WTC11 (cell line): Measurements from ENCODE around the gene ZFHX3. TPM values are rescaled to one million over a fixed set of nuclear protein-coding genes. Genes with fewer than 3 reads are reported as not detected.

Experiments used
- ATAC-seq: fragments of 200-7000 bp; cut with Tn5 transposase; 2 replicates; pipeline ENCODE4 v1.10.0; 2021; ENCODE audit warnings: mild to moderate bottlenecking, moderate library complexity
- CTCF ChIA-PET: fragments of 300-600 bp; sonication (Branson Sonifier 250); formaldehyde crosslinking; loops from one replicate; lab custom pipeline; 2021; ENCODE audit warnings: antibody characterized with exemption; lab: Charles Lee
- POLR2A ChIA-PET: fragments of 350-600 bp; sonication (Branson Sonifier 250); formaldehyde crosslinking; loops from one replicate; lab custom pipeline; 2021; ENCODE audit warnings: antibody characterized with exemption; lab: Charles Lee
- DNase-seq: peaks from one replicate; pipeline ENCODE4 v3.0.0; 2021; ENCODE audit warnings: low spot score
- H3K27ac Mint-ChIP-seq: 2 replicates; pipeline ENCODE4 v1.8.0; 2021; ENCODE audit warnings: mixed read lengths
- H3K27me3 Mint-ChIP-seq: 2 replicates; pipeline ENCODE4 v1.8.0; 2021; ENCODE audit warnings: low read depth, mild to moderate bottlenecking, moderate library complexity, mixed read lengths
- H3K36me3 Mint-ChIP-seq: 2 replicates; pipeline ENCODE4 v1.8.0; 2021; ENCODE audit warnings: mixed read lengths
- H3K4me1 Mint-ChIP-seq: 2 replicates; pipeline ENCODE4 v1.8.0; 2022; ENCODE audit warnings: mixed read lengths
- H3K4me3 Mint-ChIP-seq: 2 replicates; pipeline ENCODE4 v1.8.0; 2021; ENCODE audit warnings: mild to moderate bottlenecking, moderate library complexity, mixed read lengths
- H3K9me3 Mint-ChIP-seq: 2 replicates; pipeline ENCODE4 v1.8.0; 2021; ENCODE audit warnings: mixed read lengths
- AR ChIP-seq: fragments of 250-450 bp; sonication (Bioruptor Pico); IDR thresholded peaks from 2 replicates; pipeline ENCODE4 v1.9.0; 2021; ENCODE audit warnings: mild to moderate bottlenecking
- CBFB ChIP-seq: sonication (generic); formaldehyde crosslinking; IDR thresholded peaks from 2 replicates; pipeline ENCODE4 v1.8.1; 2022; ENCODE audit warnings: mild to moderate bottlenecking, low read depth, missing genetic modification reagents
- CTCF ChIP-seq: fragments of 200-600 bp; IDR thresholded peaks from 2 replicates; pipeline ENCODE4 v1.8.0; 2022; ENCODE audit warnings: antibody characterized with exemption
- ELF4 ChIP-seq: sonication (generic); formaldehyde crosslinking; IDR thresholded peaks from 2 replicates; pipeline ENCODE4 v1.8.1; 2022; ENCODE audit warnings: low read depth, mild to moderate bottlenecking, moderate library complexity, missing genetic modification reagents
- ESRRA ChIP-seq: sonication (generic); formaldehyde crosslinking; IDR thresholded peaks from 2 replicates; pipeline ENCODE4 v1.8.1; 2022; ENCODE audit warnings: mild to moderate bottlenecking, missing genetic modification reagents, borderline replicate concordance
- MYBL2 ChIP-seq: sonication (generic); formaldehyde crosslinking; IDR thresholded peaks from 2 replicates; pipeline ENCODE4 v1.8.1; 2023; ENCODE audit warnings: mild to moderate bottlenecking, moderate library complexity, missing genetic modification reagents
- NFATC4 ChIP-seq: fragments of 250-450 bp; sonication (Bioruptor Pico); IDR thresholded peaks from 2 replicates; pipeline ENCODE4 v1.9.0; 2021; ENCODE audit warnings: mild to moderate bottlenecking
- NFYB ChIP-seq: sonication (generic); formaldehyde crosslinking; conservative IDR thresholded peaks from 2 replicates; pipeline ENCODE4 v1.8.0; 2022; ENCODE audit warnings: low read depth, missing genetic modification reagents
- SMAD4 ChIP-seq: sonication (generic); formaldehyde crosslinking; IDR thresholded peaks from 2 replicates; pipeline ENCODE4 v1.8.0; 2022; ENCODE audit warnings: mild to moderate bottlenecking, missing genetic modification reagents
- USF2 ChIP-seq: sonication (generic); formaldehyde crosslinking; IDR thresholded peaks from 2 replicates; pipeline ENCODE4 v1.8.1; 2023; ENCODE audit warnings: mild to moderate bottlenecking, missing genetic modification reagents, moderate library complexity
- ZNF121 ChIP-seq: sonication (generic); formaldehyde crosslinking; IDR thresholded peaks from 2 replicates; pipeline ENCODE4 v1.8.0; 2023; ENCODE audit warnings: missing genetic modification reagents
- ZNF416 ChIP-seq: fragments of 250-450 bp; sonication (Bioruptor Pico); IDR thresholded peaks from 2 replicates; pipeline ENCODE4 v1.9.0; 2021; ENCODE audit warnings: mild to moderate bottlenecking, inconsistent platforms
- ZNF532 ChIP-seq: fragments of 250-450 bp; sonication (Bioruptor Pico); IDR thresholded peaks from 2 replicates; pipeline ENCODE4 v1.9.0; 2021; ENCODE audit warnings: mild to moderate bottlenecking, borderline replicate concordance
- total RNA-seq: library from RNA; stranded (reverse); gene quantifications from 3 replicates; pipeline ENCODE4 v1.2.3, GENCODE V29; 2021

The ZFHX3 gene
- total RNA-seq, 1 experiment from 2014 or later, result 5.7 TPM

- no peak for TF ChIP-seq ZNF416 (CRISPR knock-in tag)
- no peak for TF ChIP-seq ESRRA (CRISPR knock-in tag)
These were observed 213.4 kb downstream of the ZFHX3 start (continued) for GRCh38 chr16:72834499-72834898.

- peaks cover 23% of the 10 kb centered on the region for H3K4me1 Mint-ChIP-seq
- DNase-seq, result no peak
- no peaks in the 10 kb centered on the region for H3K27me3 Mint-ChIP-seq
- no peaks in the 10 kb centered on the region for H3K9me3 Mint-ChIP-seq
- CTCF ChIA-PET, result interaction anchor here (1.5 to 5.1 kb wide), 5 partner anchors 12 to 380 kb away, joined by 3 to 101 read pairs (median 21); no protein-coding TSS in a partner anchor
- POLR2A ChIA-PET, result no interaction called here
- H3K36me3 Mint-ChIP-seq, result no peaks in the 10 kb centered on the region
- no peak for TF ChIP-seq ELF4
- TF ChIP-seq ZNF121 (CRISPR knock-in tag), result 0 out of 2 replicates have a peak, but pooled peaks have one; percentile 8
- H3K4me3 Mint-ChIP-seq, result no peak overlapping the region
- H3K27ac Mint-ChIP-seq, result no peak overlapping the region
- ATAC-seq, result no peak
These were observed 214.0 kb downstream of the ZFHX3 start for GRCh38 chr16:72833969-72834368.

GRCh38 chr16:72833482-72833881, 214.4 kb downstream of the ZFHX3 start:
- POLR2A ChIA-PET, result no interaction called here
- no peak overlapping the region for H3K4me3 Mint-ChIP-seq
- no peak for ATAC-seq

GRCh38 chr16:72832621-72833248, 215.2 kb downstream of the ZFHX3 start:
- CTCF ChIA-PET, result interaction anchor here (0.5 to 5.1 kb wide), 126 partner anchors 8 to 1342 kb away, joined by 3 to 101 read pairs (median 5); no protein-coding TSS in a partner anchor
- ATAC-seq (peak; percentile 87), DNase-seq (peak; percentile 93)
- Mint-ChIP-seq H3K4me3 (no peak overlapping the region), H3K4me1 (peaks cover 11% of the 10 kb centered on the region), H3K36me3 (no peaks in the 10 kb centered on the region)
- TF ChIP-seq CTCF (peak; percentile 93), CBFB (CRISPR knock-in tag) (no peak)
- TF ChIP-seq, all 79 proteins: peak for 1
- H3K27ac Mint-ChIP-seq, result no peak overlapping the region
- H3K27me3 Mint-ChIP-seq, result no peaks in the 10 kb centered on the region
- POLR2A ChIA-PET, result interaction anchor here (0.5 to 0.6 kb wide), 3 partner anchors 156 to 1947 kb away, joined by 3 to 4 read pairs (median 3); no protein-coding TSS in a partner anchor
- no peaks in the 10 kb centered on the region for H3K9me3 Mint-ChIP-seq

More at GRCh38 chr16:72833482-72833881, 214.4 kb downstream of the ZFHX3 start:
- Mint-ChIP-seq H3K27ac (no peak overlapping the region), H3K4me1 (peaks cover 18% of the 10 kb centered on the region), H3K36me3 (no peaks in the 10 kb centered on the region), H3K27me3 (no peaks in the 10 kb centered on the region), H3K9me3 (no peaks in the 10 kb centered on the region)
- no peak for TF ChIP-seq ZNF532
- CTCF ChIA-PET, result interaction anchor here (0.8 to 5.1 kb wide), 40 partner anchors 13 to 638 kb away, joined by 3 to 101 read pairs (median 8); no protein-coding TSS in a partner anchor
- DNase-seq, result no peak

- POLR2A ChIA-PET, result interaction anchor here (0.6 kb wide), 1 partner anchor 44 kb away, joined by 4 read pairs; no protein-coding TSS in a partner anchor
- DNase-seq (no peak), ATAC-seq (no peak)
- H3K36me3 Mint-ChIP-seq, result no peaks in the 10 kb centered on the region
- no peak overlapping the region for H3K27ac Mint-ChIP-seq
- H3K4me3 Mint-ChIP-seq, result no peak overlapping the region
- H3K4me1 Mint-ChIP-seq, result peaks cover 7% of the 10 kb centered on the region; the same call in 1 of the 2 replicates
- H3K27me3 Mint-ChIP-seq, result no peaks in the 10 kb centered on the region
- no peaks in the 10 kb centered on the region for H3K9me3 Mint-ChIP-seq
- CTCF ChIA-PET, result no interaction called here
- TF ChIP-seq SMAD4 (CRISPR knock-in tag) (no peak), NFATC4 (CRISPR knock-in tag) (no peak), USF2 (CRISPR knock-in tag) (no peak), NFYB (CRISPR knock-in tag) (no peak), MYBL2 (no peak), ESRRA (CRISPR knock-in tag) (no peak), AR (CRISPR knock-in tag) (no peak)
These were observed 217.8 kb downstream of the ZFHX3 start for GRCh38 chr16:72829846-72830775.
